Fibroblast of gingiva (primary cell): ENCODE measurements around the gene POLR2E.

Experiments
- DNase-seq: peaks from one replicate; pipeline ENCODE4 v3.0.0-alpha.2; 2011; ENCODE audit warnings: low read depth

Gene POLR2E

DNA sequence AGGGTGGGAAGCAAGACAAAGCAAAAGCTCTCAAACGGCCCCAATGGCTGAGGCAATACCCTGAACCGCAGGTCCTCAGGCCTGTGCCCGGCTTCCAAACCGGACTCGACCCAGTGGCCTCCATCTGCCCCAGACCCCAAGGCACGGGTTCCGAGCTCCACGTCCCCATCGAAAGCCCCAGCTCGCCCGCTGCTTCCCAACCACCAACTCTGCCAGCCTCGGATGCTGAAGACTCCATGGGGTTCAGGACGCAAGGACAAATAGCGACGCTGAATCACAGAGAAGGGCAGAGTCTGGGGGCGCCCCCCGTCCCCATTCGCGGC lies 559 bp downstream of the POLR2E start:
- DNase-seq, result no peak

DNA sequence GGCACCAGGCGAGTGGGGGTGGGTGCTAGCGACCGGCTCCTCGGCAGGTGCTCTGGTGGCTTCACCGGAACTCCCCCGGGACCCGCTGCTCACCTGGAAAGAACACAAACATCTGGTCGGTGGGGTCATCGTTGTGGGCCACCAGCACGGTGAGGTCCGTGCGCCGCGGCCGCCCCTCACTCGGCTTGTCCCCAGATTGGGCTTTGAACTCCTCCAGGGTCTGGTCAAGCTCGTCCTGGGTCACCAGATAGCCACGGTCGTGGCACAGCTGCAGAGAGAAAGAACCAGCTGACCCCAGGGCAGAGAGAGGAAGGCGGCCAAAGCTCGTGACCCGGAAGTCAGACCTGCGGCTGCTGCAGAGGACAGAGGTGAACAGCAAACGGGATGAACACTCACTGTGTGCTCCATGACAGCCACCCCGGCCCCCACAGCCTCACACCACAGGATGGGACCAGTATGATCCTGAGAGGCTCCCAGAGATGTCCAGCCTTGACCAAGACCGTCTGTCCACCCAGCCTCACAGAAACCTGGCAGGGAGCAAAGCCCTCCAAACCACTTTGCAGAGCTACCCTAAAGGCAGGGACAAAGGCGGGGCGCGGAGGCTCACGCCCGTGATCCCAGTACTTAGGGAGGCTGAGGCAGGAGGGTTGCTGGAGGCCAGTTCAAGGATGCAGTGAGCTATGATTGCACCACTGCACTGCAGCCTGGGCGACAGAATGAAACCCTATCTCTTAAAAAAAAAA lies 1.2 kb downstream of the POLR2E start:
- no peak for DNase-seq

DNA sequence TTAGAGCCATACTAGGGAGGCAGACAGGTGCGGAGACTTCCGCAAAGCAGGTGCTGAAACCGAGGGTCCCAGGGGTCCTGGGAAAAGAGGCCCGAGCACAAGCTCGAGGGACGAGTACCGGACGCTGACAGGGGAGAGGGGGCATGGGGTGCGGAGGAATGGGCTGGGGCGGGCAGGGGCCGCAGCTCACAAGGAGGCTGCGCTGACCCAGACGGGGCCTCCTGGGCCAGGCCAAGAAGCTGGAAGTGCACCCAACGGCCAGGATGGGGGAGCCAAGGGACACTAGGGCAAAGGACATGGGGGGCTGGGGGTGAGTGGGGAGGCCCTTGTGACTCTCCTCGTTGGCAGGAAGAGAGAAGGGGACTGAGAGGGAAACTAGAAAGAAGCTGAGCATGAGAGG lies 1.8 kb downstream of the POLR2E start:
- no peak for DNase-seq

DNA sequence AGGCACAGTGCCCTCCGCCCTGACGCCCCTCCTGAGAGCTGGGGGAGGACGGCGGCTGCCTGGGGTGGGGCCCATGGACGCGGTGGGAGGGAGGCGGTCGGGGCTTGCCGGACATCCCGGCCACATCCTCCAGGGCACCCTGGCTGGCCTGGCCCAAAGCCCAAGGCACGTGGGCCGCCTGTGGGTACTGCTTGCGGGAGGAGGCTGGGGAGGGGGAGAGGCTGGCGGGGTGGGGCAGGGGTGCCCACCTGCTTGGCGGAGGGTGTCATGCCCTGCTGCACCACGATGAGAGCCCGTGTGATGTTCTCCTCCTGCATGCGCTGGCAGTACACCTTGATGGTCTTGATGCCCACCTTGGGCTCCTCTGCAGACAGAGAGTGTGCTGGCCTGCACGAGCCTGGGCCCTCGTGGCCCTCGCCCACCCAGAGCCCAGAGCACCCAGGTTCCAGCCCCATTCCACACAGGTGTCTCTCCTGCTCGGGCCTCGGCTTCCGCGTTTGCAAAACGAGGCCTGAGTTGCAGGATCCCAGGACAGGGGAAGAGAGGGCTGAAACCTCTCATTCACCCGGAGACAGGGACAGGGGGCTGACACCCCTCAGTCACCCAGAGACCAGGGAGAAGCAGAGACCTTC lies 3.5 kb downstream of the POLR2E start:
- no peak for DNase-seq

DNA sequence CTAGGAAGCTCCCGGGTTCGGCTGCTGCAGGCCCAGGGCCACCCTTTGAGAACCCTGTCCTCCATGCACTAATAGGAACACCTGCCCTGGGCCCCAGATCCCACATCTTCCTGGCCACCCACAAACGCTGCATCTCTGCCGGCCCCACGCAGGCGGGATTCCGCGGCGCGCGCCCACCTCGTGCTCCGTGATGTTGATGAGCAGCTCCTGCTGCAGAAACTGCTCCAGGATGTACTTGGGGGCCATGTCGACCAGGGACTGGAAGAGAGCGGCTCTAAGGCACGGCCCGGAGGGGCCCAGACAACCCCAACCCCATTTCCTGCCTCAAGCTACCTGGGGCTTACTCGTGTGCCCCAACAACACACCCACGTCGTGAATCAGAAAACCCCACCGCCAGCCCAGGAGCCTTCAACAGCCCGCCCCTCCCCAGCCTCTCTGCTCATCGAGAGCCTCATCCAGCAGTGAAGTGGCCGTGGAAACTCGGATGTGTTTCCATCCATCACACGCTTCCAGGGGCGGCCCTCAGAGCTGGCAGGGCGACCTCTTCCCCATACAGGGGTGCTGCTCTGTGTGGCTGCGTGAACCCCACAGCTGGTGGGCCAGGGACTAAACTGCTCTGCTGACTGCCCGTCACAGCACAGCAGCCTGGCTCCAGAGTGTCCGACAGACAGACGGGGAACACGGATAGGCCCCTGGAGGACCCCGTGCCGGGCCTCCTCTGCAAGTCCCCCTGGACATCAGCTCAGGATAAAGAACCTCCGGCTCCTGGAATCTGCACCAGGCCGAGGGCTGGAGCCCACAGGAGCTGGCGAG lies 4.2 kb downstream of the POLR2E start:
- DNase-seq, result no peak

DNA sequence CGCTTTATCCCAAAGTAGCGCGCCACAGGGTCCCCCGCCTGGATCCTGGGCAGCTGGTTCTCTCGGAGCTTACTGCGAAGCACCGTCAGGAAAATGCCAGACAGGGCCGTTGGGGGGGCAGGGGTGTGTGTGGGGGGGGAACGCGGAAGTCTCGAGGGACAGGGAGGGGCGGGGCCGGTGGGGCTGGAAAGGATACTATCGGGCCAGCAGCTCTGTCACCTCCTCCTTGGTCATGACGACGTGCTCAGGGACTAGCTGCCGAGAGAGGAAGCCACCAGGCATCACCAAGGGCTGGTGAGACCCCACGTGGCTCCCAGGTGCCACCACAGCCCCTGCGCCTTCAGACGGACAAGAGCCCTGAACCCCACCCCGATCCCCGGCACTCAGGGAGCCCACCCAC lies 5.3 kb downstream of the POLR2E start:
- no peak for DNase-seq

DNA sequence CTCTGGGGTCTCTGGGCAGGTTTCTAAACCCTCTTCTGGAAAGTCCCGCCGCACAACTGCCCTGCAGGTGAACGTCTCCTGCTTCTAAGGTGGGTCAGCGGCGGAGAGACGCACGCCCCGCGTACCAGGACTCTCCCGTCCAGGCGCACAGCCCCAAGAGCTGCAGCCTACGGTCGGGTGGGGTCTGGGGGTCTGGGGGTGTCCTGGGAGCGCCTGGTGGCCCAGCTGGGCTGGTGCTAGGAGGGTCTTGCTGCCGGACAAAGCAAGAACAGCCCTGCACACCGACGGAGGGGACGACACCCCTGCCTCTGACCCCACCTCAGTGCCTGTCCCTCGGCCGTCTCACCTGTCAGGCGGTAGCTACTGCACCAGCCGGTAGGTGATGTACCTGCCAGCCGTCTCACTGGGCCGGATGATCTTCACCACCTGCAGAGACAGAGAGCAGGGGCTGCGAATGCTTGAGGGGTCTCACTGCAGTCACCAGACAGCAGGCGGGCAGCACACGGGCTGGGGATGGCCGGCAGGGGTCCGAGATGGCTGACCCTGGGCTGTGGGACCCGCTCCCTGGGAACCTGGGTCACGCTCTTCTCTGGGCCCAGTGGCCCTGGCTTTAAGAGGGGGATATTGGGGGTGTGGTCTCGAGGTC lies 5.9 kb downstream of the POLR2E start:
- no peak for DNase-seq

DNA sequence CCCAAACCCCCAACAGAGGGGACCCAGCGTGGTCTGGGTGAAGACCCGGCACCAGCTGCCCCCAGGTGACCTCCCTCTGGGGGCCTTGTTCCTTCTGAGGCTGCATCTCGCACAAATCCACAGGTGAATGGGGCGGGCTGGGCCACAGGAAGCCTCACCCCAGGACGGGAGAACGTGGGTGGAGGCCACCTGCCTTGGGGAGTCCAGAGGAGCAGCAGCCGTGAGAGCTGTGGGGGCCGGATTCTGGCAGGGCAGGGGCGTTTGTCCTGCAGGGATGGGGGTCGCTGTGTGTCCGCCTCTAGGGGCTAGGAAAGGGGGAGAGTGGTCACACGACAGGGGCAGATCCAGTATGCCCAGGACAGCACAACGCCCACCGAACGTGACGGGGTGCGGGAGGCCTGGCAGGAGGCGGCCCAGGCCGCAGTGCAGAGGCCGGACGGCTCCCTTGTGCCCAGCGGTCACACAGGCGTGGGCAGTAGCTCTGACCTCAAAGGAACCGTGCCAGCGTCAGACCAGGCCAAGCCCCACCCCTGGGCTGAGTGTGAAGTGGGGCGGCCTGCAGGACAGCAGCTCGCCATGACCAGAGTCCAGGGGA lies 6.7 kb downstream of the POLR2E start:
- DNase-seq, result no peak

DNA sequence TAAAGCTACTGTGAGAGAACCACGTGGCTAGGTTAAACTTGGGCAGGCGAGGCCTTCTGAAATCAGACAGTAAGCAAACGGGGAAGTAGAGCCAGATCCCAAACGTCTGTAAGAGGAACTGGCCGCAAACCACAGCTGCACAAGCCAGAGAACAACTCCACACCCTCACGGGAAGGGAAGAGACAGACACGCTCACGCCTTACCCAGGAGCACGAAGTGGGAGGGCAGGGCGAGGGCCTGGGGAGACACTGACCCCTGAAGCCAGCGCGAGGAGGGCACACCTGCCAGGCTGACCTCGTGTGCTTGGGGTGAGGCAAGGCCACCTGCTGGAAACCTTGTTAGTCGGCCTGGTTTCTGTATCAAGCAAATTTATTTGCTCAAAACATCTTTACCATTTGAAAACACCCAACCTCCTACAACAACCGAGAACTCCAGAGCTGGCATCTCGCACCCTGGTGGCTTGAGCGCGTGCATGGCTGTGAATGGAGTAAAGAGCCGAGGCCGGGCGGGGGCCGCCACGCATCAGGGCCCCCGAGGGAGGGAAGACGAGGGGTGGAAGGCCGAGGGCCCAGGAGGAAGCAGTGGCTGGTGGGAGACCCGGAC lies 7.3 kb downstream of the POLR2E start:
- DNase-seq, result no peak

DNA sequence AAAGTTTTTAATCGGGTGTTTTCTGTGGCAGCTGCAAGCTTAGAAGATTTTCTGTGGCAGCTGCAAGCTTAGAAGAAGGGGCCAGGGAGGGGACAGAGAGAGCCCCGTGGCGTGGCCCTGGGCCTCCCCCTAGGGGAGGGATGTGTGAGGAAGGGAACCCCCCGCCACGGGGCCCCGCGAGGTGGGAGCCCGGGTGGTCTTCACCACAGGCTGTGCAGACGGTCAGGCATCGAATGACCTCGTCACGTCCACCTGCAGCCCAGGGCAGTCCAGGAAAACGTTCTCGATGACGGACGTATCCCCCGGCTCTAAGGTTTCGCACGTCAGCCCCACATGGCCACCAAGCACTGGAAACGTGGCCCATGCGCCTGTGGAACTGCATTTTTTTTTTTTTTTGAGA lies 8.6 kb downstream of the POLR2E start:
- DNase-seq, result no peak

DNA sequence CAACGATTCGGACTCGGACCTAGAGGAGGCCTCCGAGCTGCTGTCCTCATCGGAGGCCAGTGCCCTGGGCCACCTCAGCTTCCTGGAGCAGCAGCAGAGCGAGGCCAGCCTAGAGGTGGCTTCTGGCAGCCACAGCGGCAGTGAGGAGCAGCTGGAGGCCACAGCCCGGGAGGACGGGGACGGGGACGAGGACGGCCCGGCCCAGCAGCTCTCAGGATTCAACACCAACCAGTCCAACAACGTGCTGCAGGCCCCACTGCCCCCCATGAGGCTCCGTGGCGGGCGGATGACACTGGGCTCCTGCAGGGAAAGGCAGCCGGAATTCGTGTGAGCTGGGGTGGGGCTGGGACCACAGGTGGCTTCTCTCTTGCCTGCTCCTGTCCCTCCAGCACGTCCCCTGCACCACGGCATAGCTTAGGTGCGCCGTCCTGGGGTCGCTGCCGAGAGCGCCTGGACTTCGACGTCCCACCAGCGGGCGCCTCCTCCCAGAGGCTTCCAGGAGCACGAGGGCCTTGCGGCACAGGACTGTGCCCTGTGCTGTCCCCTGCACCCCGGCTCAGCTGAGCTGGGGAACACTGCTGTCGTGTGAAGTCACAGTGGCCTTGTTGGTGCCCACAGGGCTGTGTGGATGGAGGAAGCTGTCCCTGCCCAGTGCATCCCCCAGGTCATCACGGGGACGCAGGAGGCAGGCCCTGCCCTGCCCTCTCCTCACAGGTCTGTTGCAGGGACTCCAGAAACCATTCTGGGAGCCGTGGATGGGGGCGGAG lies 9.3 kb downstream of the POLR2E start:
- no peak for DNase-seq

DNA sequence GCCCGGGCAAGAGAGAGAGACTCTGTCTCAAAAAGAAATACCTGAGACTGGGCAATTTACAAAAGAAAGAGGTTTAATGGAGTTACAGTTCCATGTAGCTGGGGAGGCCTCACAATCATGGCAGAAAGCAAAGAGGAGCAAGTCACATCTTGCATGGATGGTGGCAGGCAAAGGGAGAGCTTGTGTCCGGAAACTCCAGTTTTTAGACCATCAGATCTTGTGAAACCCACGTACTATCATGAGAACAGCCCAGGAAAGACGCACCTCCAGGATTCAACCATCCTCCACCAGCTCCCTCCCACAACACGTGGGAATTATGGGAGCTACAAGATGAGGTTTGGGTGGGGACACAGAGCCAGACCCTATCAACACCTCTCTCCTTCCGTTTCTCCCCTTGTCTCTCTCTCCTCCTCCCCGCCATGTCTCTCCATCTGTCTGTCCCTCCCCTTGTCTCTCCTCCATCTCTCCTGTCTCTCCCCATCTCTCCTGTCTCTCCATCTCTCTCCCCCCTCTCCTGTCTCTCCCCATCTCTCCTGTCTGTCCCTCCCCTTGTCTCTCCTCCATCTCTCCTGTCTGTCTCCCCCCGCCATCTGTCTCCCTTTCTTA lies 10.0 kb downstream of the POLR2E start:
- DNase-seq, result no peak

DNA sequence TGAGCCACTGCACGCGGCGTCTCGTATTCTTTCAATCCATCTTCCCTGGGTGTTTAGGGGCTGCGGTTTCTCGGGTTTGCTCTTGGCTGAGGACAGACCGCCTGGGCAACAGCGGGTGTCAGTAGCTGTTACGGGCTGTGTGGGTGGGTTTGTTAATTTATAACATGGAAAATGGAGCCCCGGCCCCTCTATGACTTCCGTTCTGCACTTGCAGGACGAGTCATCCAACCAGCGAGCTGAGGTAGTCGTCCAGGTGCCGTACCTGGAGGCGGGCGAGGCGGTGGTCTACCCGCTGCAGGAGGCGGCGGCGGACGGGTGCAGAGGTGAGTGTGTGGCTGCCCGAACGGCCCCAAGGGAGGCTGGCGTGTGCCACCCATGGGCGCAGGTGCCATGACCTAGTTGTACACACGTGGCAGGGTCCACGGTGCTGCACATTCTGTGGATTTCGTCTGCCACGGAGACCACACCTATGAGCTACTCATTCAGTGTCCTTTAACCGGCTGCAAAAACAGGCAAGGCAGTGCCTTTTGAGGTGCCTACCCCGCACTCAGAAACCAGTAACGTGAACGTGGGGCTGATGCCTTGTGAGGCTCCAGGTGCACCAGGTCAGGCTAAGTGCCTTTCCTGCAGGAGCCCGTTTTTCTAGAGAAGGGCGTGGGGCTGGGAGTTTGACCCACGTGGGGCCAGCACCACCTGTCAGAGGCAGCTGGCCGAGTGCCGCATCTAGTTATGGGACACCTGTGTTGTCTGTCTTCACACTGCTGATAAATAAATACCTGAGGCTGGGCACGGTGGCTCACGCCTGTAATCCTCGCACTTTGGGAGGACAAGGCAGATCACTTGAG lies 10.9 kb downstream of the POLR2E start:
- no peak for DNase-seq

DNA sequence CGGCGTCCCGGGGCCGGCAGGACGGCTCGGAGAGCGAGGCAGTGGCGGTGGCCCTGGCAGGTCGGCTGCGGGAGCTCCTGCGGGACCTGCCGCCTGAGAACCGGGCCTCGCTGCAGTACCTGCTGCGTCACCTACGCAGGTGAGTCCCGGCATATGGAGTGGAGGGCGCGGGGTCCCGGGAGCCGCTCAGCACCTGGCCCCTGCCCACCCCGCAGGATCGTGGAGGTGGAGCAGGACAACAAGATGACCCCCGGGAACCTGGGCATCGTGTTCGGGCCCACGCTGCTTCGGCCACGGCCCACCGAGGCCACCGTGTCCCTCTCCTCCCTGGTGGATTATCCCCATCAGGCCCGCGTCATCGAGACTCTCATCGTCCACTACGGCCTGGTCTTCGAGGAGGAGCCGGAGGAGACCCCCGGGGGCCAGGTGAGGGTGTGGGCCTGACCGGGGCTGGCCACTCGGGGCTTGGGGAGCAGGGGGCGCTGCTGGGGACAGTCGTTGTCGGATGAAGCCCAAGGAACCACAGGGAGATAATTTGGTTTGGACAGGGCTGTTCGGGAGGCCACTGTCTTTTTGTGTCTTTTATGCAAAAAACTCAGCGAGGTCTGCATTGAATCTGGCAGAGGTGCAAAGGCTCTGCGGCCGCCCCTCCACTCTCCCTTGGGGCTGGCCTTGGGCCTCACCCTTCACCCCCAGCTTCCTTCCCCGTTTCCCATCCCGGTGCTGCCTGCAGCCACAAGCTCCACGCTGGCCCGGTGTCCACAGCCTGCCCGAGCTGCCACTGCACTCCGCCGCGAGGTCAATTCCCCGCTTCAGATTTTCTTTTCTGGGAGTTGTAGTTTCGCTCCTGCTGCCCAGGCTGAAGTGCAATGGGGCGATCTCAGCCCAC lies 12.0 kb downstream of the POLR2E start:
- DNase-seq, result no peak

DNA sequence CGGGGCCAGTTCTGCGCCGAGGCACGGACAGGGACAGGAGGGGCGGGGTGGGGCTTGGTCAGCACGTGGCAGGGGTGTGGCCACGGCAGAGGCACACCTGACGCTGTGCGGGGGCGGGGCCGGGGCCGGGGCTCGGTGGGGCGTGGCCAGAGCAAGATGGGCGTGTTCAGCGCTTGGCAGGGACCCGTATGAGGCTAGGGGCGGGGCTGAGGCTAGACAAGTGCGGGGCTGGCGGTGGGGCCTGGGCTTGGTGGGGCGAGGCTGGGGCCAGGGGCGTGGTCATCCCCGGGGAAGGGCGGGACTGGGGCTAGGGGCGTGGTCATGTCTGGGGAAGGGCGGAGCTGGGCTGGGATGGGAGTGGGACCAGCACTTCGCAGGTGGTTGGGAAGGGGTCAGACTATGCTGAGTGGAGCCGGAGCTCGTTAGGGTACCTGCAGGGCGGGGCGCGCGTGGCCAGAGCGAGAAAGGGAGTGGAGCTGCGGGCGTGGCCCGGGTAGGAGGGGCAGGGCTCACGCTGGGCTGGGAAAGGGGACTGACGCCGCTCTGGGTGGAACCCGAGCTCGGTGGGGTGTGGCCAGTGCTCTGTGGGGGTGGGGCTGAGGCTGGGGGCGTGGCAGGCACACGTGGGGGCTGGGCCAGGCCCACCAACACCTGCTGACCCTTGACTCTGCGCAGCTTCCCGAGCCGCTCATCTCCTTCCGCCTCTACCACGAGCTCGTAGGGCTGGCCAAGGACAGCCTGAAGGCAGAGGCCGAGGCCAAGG lies 12.8 kb downstream of the POLR2E start:
- no peak for DNase-seq

DNA sequence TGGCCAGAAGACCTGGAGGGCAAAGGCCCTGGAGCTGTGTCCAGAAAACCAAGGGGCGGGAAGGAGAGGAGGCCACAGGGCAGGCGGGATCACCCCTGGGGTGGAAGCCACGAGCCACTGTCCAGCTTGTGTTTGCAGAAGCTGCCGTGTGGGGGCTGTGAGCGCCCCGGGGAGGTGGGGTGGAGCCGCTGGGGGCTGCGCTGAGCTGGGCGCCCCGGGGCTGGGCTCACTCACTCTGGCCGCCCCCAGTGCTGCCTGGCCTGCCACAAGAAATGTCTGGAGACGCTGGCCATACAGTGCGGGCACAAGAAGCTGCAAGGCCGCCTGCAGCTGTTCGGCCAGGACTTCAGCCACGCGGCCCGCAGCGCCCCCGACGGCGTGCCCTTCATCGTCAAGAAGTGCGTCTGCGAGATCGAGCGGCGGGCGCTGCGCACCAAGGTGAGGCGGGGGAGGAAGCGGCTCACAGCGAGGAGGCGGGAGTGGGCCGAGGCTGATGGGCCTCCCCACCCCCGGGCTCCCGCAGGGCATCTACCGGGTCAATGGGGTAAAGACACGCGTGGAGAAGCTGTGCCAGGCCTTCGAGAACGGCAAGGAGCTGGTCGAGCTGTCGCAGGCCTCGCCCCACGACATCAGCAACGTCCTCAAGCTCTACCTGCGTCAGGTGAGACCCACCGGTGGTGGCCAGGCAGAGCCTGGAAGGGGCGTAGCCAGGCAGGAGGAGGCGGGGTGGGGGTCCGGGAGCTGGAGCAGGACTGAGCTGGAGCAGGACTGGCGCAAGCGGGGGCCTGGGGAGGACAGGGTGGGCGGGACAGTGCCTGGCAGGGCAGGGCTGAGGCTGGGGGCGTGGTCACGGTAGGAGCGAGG lies 13.6 kb downstream of the POLR2E start:
- DNase-seq, result no peak
